Suprapubic skin (tissue), 4 donors: ENCODE measurements around the gene BDP1. TPM values are rescaled to one million over a fixed set of nuclear protein-coding genes. Genes with fewer than 3 reads are reported as not detected.
"Not testable (repeated sequence)": the region's sequence is repeated elsewhere in the genome, so short reads cannot be mapped to it uniquely, and the experiment has no call there.

Experiments used
- DNase-seq, 2 donors: peaks; one replicate each; pipeline ENCODE4 v3.0.0-alpha.2; 2019; ENCODE audit warnings: low spot score in 2 of 2
- H3K27ac ChIP-seq: fragments of 200-600 bp; sonication (generic); one replicate; pipeline ENCODE4 v1.5.1; 2019
- H3K27me3 ChIP-seq: fragments of 200-600 bp; sonication (generic); one replicate; pipeline ENCODE4 v1.5.1; 2019
- H3K36me3 ChIP-seq: fragments of 200-600 bp; sonication (generic); one replicate; pipeline ENCODE4 v1.5.1; 2019
- H3K4me1 ChIP-seq: fragments of 200-600 bp; sonication (generic); one replicate; pipeline ENCODE4 v1.5.1; 2019
- H3K4me3 ChIP-seq: fragments of 200-600 bp; sonication (generic); one replicate; pipeline ENCODE4 v1.5.1; 2019; ENCODE audit warnings: mild to moderate bottlenecking
- H3K9me3 ChIP-seq: fragments of 200-600 bp; sonication (generic); one replicate; pipeline ENCODE4 v1.5.1; 2019
- EP300 ChIP-seq: sonication (generic); formaldehyde crosslinking; IDR thresholded peaks from one replicate; pipeline ENCODE4 v1.6.1; 2017; ENCODE audit warnings: antibody characterized with exemption
- POLR2A ChIP-seq, 2 donors: fragments of 450-650 bp; IDR thresholded peaks; one replicate each; pipeline ENCODE4 v1.6.1; 2017; ENCODE audit warnings: antibody characterized with exemption in 2 of 2, mild to moderate bottlenecking in 2 of 2, moderate library complexity in 2 of 2
- POLR2AphosphoS5 ChIP-seq, 3 donors: sonication (generic); formaldehyde crosslinking; IDR thresholded peaks; one replicate each; pipeline ENCODE4 v1.6.1; 2017; ENCODE audit warnings: antibody characterized with exemption in 3 of 3
- WGBS: methylation state at CpG from one replicate; pipeline ENCODE4 v1.1.5; 2018; 5-methylcytosine and 5-hydroxymethylcytosine counted together
- total RNA-seq, 4 donors: library from RNA; depleted of rRNA; stranded (reverse); fragments of >200 nt; gene quantifications; one replicate each; pipeline ENCODE4 v1.1.0, GENCODE V29; 2016
- TF ChIP-seq, protein P1 (sequence below), 2 donors: fragments of 200-600 bp in 1 of 2; fragments of 450-650 bp in 1 of 2; sonication (generic) in 1 of 2; IDR thresholded peaks; one replicate each; pipeline ENCODE4 v1.5.1; 2016 to 2019; ENCODE audit warnings: antibody characterized with exemption in 2 of 2, mild to moderate bottlenecking in 1 of 2, moderate library complexity in 1 of 2

BDP1 gene
- total RNA-seq, 4 donors from 2014 or later: 19.3 to 48.4 (median 30.5) TPM

DNA sequence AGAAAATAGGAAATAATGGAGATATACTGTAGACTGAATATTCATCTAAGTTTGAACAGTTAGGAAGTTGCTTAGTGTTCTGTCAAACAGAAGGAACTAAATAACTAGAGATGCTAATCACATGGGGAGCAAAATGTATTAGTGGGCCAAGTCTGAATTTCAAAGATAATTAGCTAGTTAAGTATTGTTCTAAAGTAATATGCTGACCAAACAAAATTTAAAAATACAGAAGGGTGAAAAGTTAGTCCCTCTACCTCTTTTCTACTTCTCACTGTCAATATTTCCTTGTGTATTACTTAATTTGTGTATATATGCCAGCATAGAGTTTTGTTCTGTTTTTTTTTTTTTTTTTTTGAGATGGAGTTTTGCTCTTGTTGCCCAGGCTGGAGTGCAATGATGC lies 135.6 kb downstream of the BDP1 start:
- no peak for DNase-seq
- Histone ChIP-seq H3K36me3 (peaks cover 4% of the 10 kb centered on the region), H3K27me3 (no peaks in the 10 kb centered on the region), H3K4me1 (peaks cover 32% of the 10 kb centered on the region), H3K27ac (no peak overlapping the region), H3K4me3 (no peak overlapping the region), H3K9me3 (no peaks in the 10 kb centered on the region)
- TF ChIP-seq, protein P1, sequence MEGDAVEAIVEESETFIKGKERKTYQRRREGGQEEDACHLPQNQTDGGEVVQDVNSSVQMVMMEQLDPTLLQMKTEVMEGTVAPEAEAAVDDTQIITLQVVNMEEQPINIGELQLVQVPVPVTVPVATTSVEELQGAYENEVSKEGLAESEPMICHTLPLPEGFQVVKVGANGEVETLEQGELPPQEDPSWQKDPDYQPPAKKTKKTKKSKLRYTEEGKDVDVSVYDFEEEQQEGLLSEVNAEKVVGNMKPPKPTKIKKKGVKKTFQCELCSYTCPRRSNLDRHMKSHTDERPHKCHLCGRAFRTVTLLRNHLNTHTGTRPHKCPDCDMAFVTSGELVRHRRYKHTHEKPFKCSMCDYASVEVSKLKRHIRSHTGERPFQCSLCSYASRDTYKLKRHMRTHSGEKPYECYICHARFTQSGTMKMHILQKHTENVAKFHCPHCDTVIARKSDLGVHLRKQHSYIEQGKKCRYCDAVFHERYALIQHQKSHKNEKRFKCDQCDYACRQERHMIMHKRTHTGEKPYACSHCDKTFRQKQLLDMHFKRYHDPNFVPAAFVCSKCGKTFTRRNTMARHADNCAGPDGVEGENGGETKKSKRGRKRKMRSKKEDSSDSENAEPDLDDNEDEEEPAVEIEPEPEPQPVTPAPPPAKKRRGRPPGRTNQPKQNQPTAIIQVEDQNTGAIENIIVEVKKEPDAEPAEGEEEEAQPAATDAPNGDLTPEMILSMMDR (IDR thresholded peaks at IDR 0.05): no peak
- TF ChIP-seq POLR2AphosphoS5 (IDR thresholded peaks at IDR 0.05): no peak
- no peak for TF ChIP-seq POLR2A (IDR thresholded peaks at IDR 0.05)
- no peak for TF ChIP-seq EP300

DNA sequence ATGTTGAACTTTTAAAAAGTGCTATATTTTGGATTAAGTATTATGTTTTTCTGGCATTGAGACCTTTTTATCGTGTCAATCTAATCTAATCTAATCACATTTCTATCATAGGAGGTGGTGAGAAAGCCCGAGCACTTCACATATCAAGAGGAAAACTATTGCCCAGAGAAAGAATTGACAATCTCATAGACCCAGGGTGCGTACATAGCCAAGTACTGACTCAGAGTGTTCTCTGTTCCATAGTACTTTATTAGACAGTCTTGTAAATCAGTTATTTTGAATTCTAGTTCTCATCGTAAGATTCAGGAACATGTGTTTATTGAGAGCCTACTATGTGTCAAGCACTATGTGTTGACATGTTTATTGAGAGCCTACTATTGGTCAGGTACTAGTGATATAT lies 140.7 kb downstream of the BDP1 start:
- peaks cover 10% of the 10 kb centered on the region for H3K4me1 ChIP-seq
- peaks cover 37% of the 10 kb centered on the region for H3K36me3 ChIP-seq
- no peak for DNase-seq
- no peaks in the 10 kb centered on the region for H3K9me3 ChIP-seq
- H3K27me3 ChIP-seq: no peaks in the 10 kb centered on the region
- TF ChIP-seq, protein P1 (IDR thresholded peaks at IDR 0.05): no peak
- TF ChIP-seq POLR2AphosphoS5 (IDR thresholded peaks at IDR 0.05): no peak
- TF ChIP-seq POLR2A (IDR thresholded peaks at IDR 0.05): no peak
- no peak for TF ChIP-seq EP300
- no peak overlapping the region for H3K27ac ChIP-seq
- WGBS: 94% methylated on average over 4 of the region's 4 CpGs
- H3K4me3 ChIP-seq: no peak overlapping the region

DNA sequence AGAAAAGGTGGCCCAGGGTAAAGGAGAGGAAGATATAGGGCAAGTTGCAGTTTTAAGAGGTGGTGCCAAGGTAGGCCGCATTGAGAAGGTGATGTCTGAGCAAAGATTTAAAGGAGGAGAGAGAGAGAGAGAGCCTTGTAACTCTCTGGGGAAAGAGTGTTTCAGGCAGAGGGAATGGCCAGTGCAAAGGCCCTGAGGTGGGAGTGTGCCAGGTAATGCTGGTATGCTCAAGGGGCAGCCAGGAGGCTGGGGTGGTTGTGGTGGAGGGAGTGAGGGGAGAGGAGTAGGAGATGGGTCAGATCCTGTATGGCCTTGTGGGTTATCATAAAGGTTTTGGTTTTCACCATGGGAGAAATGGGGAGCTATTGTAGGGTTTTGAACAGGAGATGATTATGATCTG lies 141.6 kb downstream of the BDP1 start:
- Histone ChIP-seq H3K4me3 (no peak overlapping the region), H3K9me3 (no peaks in the 10 kb centered on the region), H3K4me1 (peaks cover 19% of the 10 kb centered on the region), H3K27me3 (no peaks in the 10 kb centered on the region), H3K36me3 (peaks cover 37% of the 10 kb centered on the region), H3K27ac (no peak overlapping the region)
- WGBS: 100% methylated on average over 1 of the region's 1 CpG
- TF ChIP-seq POLR2A (IDR thresholded peaks at IDR 0.05) (no peak), EP300 (no peak), POLR2AphosphoS5 (IDR thresholded peaks at IDR 0.05) (no peak)
- TF ChIP-seq, protein P1 (IDR thresholded peaks at IDR 0.05): no peak
- no peak for DNase-seq

DNA sequence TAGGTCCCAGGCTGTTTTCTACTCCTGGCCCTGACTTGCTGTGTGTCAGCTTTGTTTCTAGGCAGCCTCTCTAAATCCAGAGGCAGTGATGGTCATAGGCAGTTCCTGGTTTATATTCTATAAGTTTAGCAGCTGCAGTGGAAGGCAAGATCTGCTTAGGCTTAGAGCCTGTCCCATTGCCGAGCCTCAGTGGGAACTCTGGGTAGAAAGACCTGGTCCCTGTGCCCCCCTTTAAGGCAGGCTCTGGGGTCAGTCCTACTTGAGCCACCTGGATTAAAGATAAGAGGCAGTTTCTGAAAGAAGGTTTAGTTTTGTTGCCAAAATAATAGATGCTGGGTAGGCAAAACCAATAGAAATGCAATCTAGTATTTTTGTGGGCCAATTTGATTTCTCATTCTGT lies 145.3 kb downstream of the BDP1 start:
- Histone ChIP-seq H3K27ac (peak overlapping the region; percentile 41), H3K4me1 (peaks cover 23% of the 10 kb centered on the region), H3K27me3 (no peaks in the 10 kb centered on the region), H3K4me3 (no peak overlapping the region), H3K9me3 (no peaks in the 10 kb centered on the region), H3K36me3 (peaks cover 51% of the 10 kb centered on the region)
- DNase-seq: no peak
- TF ChIP-seq POLR2AphosphoS5 (IDR thresholded peaks at IDR 0.05): no peak
- TF ChIP-seq, protein P1 (IDR thresholded peaks at IDR 0.05): no peak
- no peak for TF ChIP-seq EP300
- TF ChIP-seq POLR2A (IDR thresholded peaks at IDR 0.05): no peak
- 91% methylated on average over 1 of the region's 1 CpG for WGBS

GRCh38 chr5:71601222-71602026 lies 146.0 kb downstream of the BDP1 start:
- no peaks in the 10 kb centered on the region for H3K9me3 ChIP-seq
- TF ChIP-seq EP300 (no peak), POLR2A (IDR thresholded peaks at IDR 0.05) (no peak), POLR2AphosphoS5 (IDR thresholded peaks at IDR 0.05) (no peak)
- TF ChIP-seq, protein P1 (IDR thresholded peaks at IDR 0.05): peak; percentile 20 to 71
- H3K36me3 ChIP-seq: peaks cover 47% of the 10 kb centered on the region
- no peak for DNase-seq
- peak overlapping the region; percentile 41 for H3K27ac ChIP-seq
- H3K4me1 ChIP-seq: peaks cover 23% of the 10 kb centered on the region
- no peak overlapping the region for H3K4me3 ChIP-seq
- no peaks in the 10 kb centered on the region for H3K27me3 ChIP-seq
- 41% methylated on average over 6 of the region's 6 CpGs for WGBS

- not testable (repeated sequence) for H3K27me3 ChIP-seq, H3K4me1 ChIP-seq, H3K27ac ChIP-seq, H3K9me3 ChIP-seq, DNase-seq, H3K4me3 ChIP-seq
- 91% methylated on average over 15 of the region's 16 CpGs for WGBS
- H3K36me3 ChIP-seq: peaks cover 22% of the 10 kb centered on the region
Measured at GRCh38 chr5:71609916-71610315, 154.5 kb downstream of the BDP1 start.
